ENCODE data around the gene HOXB3.

GRCh38 chr17:48520631-48521079 is 69.4 kb downstream of the HOXB3 start:
- TF ChIP-seq CTCF (IDR thresholded peaks at IDR 0.05 in 4 of 5, conservative IDR thresholded peaks at IDR 0.05 in 1 of 5) (no peak), POLR2A (IDR thresholded peaks at IDR 0.05) (no peak)

Measured in gastrocnemius medialis (tissue), 4 donors.